GM19438 (cell line): Measurements from ENCODE around the gene NDUFA6.
"Not testable (repeated sequence)": the region's sequence is repeated elsewhere in the genome, so short reads cannot be mapped to it uniquely, and the experiment has no call there.

Experiments used
- ATAC-seq: cut with Tn5 transposase; IDR thresholded peaks from one replicate; pipeline ENCODE4 v1.9.1; 2021; ENCODE audit warnings: low read depth; ENCODE audit not compliant: unreplicated experiment

Gene NDUFA6

GRCh38 chr22:42090596-42091454 lies at the start of gene NDUFA6:
Gene NDUFA6, minus strand, starts transcription at chr22:42090772. Its CDS starts 28 bp downstream, at chr22:42090744.
- ATAC-seq = peak; percentile 92

- ATAC-seq = not testable (repeated sequence)
These were observed 49.6 kb upstream of the NDUFA6 start for GRCh38 chr22:42140153-42140552.

GRCh38 chr22:42139508-42139907 lies 48.9 kb upstream of the NDUFA6 start:
- ATAC-seq = not testable (repeated sequence)

GRCh38 chr22:42138972-42139371 lies 48.4 kb upstream of the NDUFA6 start:
- no peak for ATAC-seq

- no peak for ATAC-seq
These were observed 47.7 kb upstream of the NDUFA6 start for GRCh38 chr22:42138122-42138770.

GRCh38 chr22:42135688-42136087 lies 45.1 kb upstream of the NDUFA6 start:
- ATAC-seq = not testable (repeated sequence)

- ATAC-seq = no peak
These were observed 43.8 kb upstream of the NDUFA6 start for GRCh38 chr22:42134100-42135020.

GRCh38 chr22:42132457-42132856 lies 41.9 kb upstream of the NDUFA6 start:
- ATAC-seq = no peak

- ATAC-seq = no peak
These were observed 41.0 kb upstream of the NDUFA6 start for GRCh38 chr22:42131562-42131961.

GRCh38 chr22:42130639-42131431 lies 40.3 kb upstream of the NDUFA6 start, which contains the start of gene CYP2D6:
Gene CYP2D6, minus strand, starts transcription at chr22:42130810. Its CDS starts 19 bp downstream, at chr22:42130791.
- ATAC-seq = not testable (repeated sequence)

GRCh38 chr22:42130182-42130581 lies 39.6 kb upstream of the NDUFA6 start:
- not testable (repeated sequence) for ATAC-seq

GRCh38 chr22:42128776-42129694 lies 38.5 kb upstream of the NDUFA6 start:
- ATAC-seq = not testable (repeated sequence)

- ATAC-seq = not testable (repeated sequence)
These were observed 37.4 kb upstream of the NDUFA6 start for GRCh38 chr22:42128007-42128406.

GRCh38 chr22:42127606-42128005 lies 37.0 kb upstream of the NDUFA6 start:
- ATAC-seq = no peak

GRCh38 chr22:42123529-42123928 lies 33.0 kb upstream of the NDUFA6 start:
- ATAC-seq = not testable (repeated sequence)

- peak; percentile 51 for ATAC-seq
These were observed 29.9 kb upstream of the NDUFA6 start for GRCh38 chr22:42120231-42121021.

- no peak for ATAC-seq
These were observed 26.4 kb upstream of the NDUFA6 start for GRCh38 chr22:42116848-42117424.
